ENCODE results near the gene CEP19.

Gene CEP19

GRCh38 chr3:196662033-196662432, 50.0 kb downstream of the CEP19 start:
- DNase-seq = peak; percentile 57

- peak; percentile 57 for DNase-seq
These were observed 50.6 kb downstream of the CEP19 start for GRCh38 chr3:196661400-196661799.

- peak; percentile 67 for DNase-seq
These were observed 51.5 kb downstream of the CEP19 start for GRCh38 chr3:196660381-196661166.

- DNase-seq = no peak
These were observed 52.1 kb downstream of the CEP19 start for GRCh38 chr3:196659901-196660351.

All from NCI-H510A (cell line).